ENCODE results near the gene ISCU.

DNA sequence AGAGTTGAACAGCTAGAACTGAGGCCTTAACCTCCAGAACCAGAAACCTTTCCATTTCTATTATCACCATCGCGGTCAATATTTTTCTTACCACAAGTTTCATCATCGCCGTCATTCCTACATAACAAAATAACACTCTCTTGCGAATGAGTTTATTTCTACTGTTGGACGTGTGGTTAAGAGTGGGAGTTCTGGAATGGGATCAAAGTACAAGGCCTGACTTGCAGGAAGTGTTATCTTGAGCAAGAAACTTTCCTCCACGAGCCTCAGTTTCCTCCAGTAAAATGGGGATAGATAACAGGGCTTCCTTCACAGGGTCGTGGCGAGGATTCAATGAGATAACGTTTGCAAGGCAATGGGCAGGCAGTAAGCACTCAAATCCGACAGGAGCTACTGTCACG lies 2.1 kb upstream of the ISCU start:
- TF ChIP-seq, protein P1, sequence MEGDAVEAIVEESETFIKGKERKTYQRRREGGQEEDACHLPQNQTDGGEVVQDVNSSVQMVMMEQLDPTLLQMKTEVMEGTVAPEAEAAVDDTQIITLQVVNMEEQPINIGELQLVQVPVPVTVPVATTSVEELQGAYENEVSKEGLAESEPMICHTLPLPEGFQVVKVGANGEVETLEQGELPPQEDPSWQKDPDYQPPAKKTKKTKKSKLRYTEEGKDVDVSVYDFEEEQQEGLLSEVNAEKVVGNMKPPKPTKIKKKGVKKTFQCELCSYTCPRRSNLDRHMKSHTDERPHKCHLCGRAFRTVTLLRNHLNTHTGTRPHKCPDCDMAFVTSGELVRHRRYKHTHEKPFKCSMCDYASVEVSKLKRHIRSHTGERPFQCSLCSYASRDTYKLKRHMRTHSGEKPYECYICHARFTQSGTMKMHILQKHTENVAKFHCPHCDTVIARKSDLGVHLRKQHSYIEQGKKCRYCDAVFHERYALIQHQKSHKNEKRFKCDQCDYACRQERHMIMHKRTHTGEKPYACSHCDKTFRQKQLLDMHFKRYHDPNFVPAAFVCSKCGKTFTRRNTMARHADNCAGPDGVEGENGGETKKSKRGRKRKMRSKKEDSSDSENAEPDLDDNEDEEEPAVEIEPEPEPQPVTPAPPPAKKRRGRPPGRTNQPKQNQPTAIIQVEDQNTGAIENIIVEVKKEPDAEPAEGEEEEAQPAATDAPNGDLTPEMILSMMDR (optimal IDR thresholded peaks at IDR 0.05 in 1 of 3, IDR thresholded peaks at IDR 0.05 in 1 of 3, conservative IDR thresholded peaks at IDR 0.05 in 1 of 3; ENCODE audit: extremely low read depth in 1 of 3, insufficient read depth in 2 of 3, low read length in 3 of 3) = no peak
- TF ChIP-seq EZH2 (IDR thresholded peaks at IDR 0.05; ENCODE audit: low read length) = no peak

Measured in keratinocyte (primary cell).